HepG2 (cell line): Measurements from ENCODE around the gene EGLN1. TPM values are rescaled to one million over a fixed set of nuclear protein-coding genes. Genes with fewer than 3 reads are reported as not detected.

Source experiments
- ETV6 ChIP-seq: sonication (generic); formaldehyde crosslinking; conservative IDR thresholded peaks from 2 replicates; pipeline ENCODE4 v1.4.0; 2020; ENCODE audit warnings: missing genetic modification reagents
- FLYWCH1 ChIP-seq: sonication (generic); formaldehyde crosslinking; IDR thresholded peaks from 2 replicates; pipeline ENCODE4 v1.8.1; 2023; ENCODE audit warnings: mild to moderate bottlenecking, missing genetic modification reagents
- GLI4 ChIP-seq: sonication (generic); formaldehyde crosslinking; IDR thresholded peaks from 2 replicates; pipeline ENCODE4 v1.5.1; 2020; ENCODE audit warnings: missing genetic modification reagents, mild to moderate bottlenecking, moderate library complexity, borderline replicate concordance
- JUND ChIP-seq: sonication (generic); formaldehyde crosslinking; IDR thresholded peaks from 2 replicates; pipeline ENCODE4 v1.8.0; 2022; ENCODE audit warnings: mild to moderate bottlenecking, missing genetic modification reagents
- MXD3 ChIP-seq: IDR thresholded peaks from 2 replicates; pipeline ENCODE4 v1.6.1; 2016; ENCODE audit warnings: mild to moderate bottlenecking, missing biosample characterization, missing genetic modification reagents
- MYPOP ChIP-seq: sonication (generic); formaldehyde crosslinking; IDR thresholded peaks from 2 replicates; pipeline ENCODE4 v1.8.1; 2023; ENCODE audit warnings: mild to moderate bottlenecking, moderate library complexity, missing genetic modification reagents
- NCOA2 ChIP-seq: sonication (generic); formaldehyde crosslinking; IDR thresholded peaks from 2 replicates; pipeline ENCODE4 v1.8.0; 2022; ENCODE audit warnings: inconsistent platforms
- PAWR ChIP-seq: sonication (generic); formaldehyde crosslinking; IDR thresholded peaks from 2 replicates; pipeline ENCODE4 v1.4.0; 2020; ENCODE audit warnings: missing genetic modification reagents, mild to moderate bottlenecking, borderline replicate concordance
- TBP ChIP-seq: sonication (generic); formaldehyde crosslinking; IDR thresholded peaks from 2 replicates; pipeline ENCODE4 v1.5.0; 2020; ENCODE audit warnings: missing genetic modification reagents
- YEATS4 ChIP-seq: sonication (generic); formaldehyde crosslinking; IDR thresholded peaks from 2 replicates; pipeline ENCODE4 v1.4.0; 2020; ENCODE audit warnings: missing genetic modification reagents, borderline replicate concordance
- ZNF121 ChIP-seq: sonication (generic); formaldehyde crosslinking; IDR thresholded peaks from 2 replicates; pipeline ENCODE4 v1.5.0; 2020; ENCODE audit warnings: mild to moderate bottlenecking, missing genetic modification reagents
- ZNF18 ChIP-seq: sonication (generic); formaldehyde crosslinking; IDR thresholded peaks from 2 replicates; pipeline ENCODE4 v1.8.0; 2022; ENCODE audit warnings: mild to moderate bottlenecking, missing genetic modification reagents; ENCODE audit not compliant: insufficient replicate concordance
- ZNF318 ChIP-seq: sonication (generic); formaldehyde crosslinking; IDR thresholded peaks from 2 replicates; pipeline ENCODE4 v1.4.0; 2020; ENCODE audit warnings: mild to moderate bottlenecking, missing genetic modification reagents
- ZNF34 ChIP-seq: sonication (generic); formaldehyde crosslinking; IDR thresholded peaks from 2 replicates; pipeline ENCODE4 v1.4.0; 2020; ENCODE audit warnings: mild to moderate bottlenecking, missing genetic modification reagents, borderline replicate concordance
- ZNF513 ChIP-seq: sonication (generic); formaldehyde crosslinking; conservative IDR thresholded peaks from 2 replicates; pipeline ENCODE4 v1.5.0; 2020; ENCODE audit warnings: missing genetic modification reagents
- ZSCAN12 ChIP-seq: sonication (generic); formaldehyde crosslinking; IDR thresholded peaks from 2 replicates; pipeline ENCODE4 v1.9.0; 2021; ENCODE audit warnings: mild to moderate bottlenecking, missing genetic modification reagents
- polyA plus RNA-seq, 8 experiments: library from polyadenylated mRNA; depleted of rRNA in 3 of 8; stranded (reverse) in 7 of 8; unstranded in 1 of 8; fragments of >200 nt; fragmentation: Illumina TruSeq in 4 of 8; extraction: Trizol in 4 of 8; gene quantifications; 2 replicates each; pipeline versions ENCODE4 v1.2.1 to v1.2.3, GENCODE V29; 2011 to 2016; ENCODE audit warnings: low read depth in 4 of 8, missing spikeins in 1 of 8, mixed read lengths in 1 of 8; ENCODE audit not compliant: insufficient read depth in 1 of 8
- total RNA-seq, 5 experiments: library from RNA; depleted of rRNA; stranded (reverse); fragments of >200 nt; fragmentation: Illumina TruSeq; extraction: Trizol; gene quantifications; 2 replicates each; pipeline ENCODE4 v1.2.3, GENCODE V29; 2016; ENCODE audit warnings: low read depth in 1 of 5

The EGLN1 gene
- total and polyA plus RNA-seq, 2 of the 13 experiments (the other 11 are each of a cell fraction or from before 2014, with no cell fraction given), result 34.4 to 44.1 TPM

- TF ChIP-seq ZNF121 (CRISPR knock-in tag) (peak; percentile 2; the same call in 1 of the 2 replicates), YEATS4 (peak; percentile 84), FLYWCH1 (CRISPR knock-in tag) (no peak), TBP (CRISPR knock-in tag) (no peak), ZNF34 (CRISPR knock-in tag) (no peak), ZSCAN12 (CRISPR knock-in tag) (no peak), ETV6 (CRISPR knock-in tag) (peak; percentile 68), ZNF318 (no peak), PAWR (no peak), NCOA2 (CRISPR knock-in tag) (no peak), ZNF18 (CRISPR knock-in tag) (no peak), MYPOP (CRISPR knock-in tag) (peak; percentile 84), JUND (CRISPR knock-in tag) (peak; percentile 24; the same call in 1 of the 2 replicates), ZNF513 (CRISPR knock-in tag) (no peak), GLI4 (CRISPR knock-in tag) (no peak), MXD3 (CRISPR knock-in tag) (peak; percentile 92)
Observed at GRCh38 chr1:231421971-231422797, at the start of gene EGLN1 (continued).
